ENCODE results near the gene CEP19.

The CEP19 gene

GRCh38 chr3:196662033-196662432 is 50.0 kb downstream of the CEP19 start:
- no peak for DNase-seq

- peak; percentile 9 for DNase-seq
Observed at GRCh38 chr3:196661400-196661799, 50.6 kb downstream of the CEP19 start.

GRCh38 chr3:196660381-196661166 is 51.5 kb downstream of the CEP19 start:
- DNase-seq, result peak; percentile 96

- DNase-seq, result no peak
Observed at GRCh38 chr3:196659901-196660351, 52.1 kb downstream of the CEP19 start.
